Neural cell (in vitro differentiated cells): ENCODE measurements around the gene FAM111B. TPM values are rescaled to one million over a fixed set of nuclear protein-coding genes. Genes with fewer than 3 reads are reported as not detected.

ENCODE experiments used
- H2AFZ ChIP-seq: fragments of 200-600, 300-800 bp; sonication (generic), shearing (Covaris generic); 2 replicates; pipeline ENCODE4 v1.6.0; 2014; ENCODE audit warnings: low read depth, mild to moderate bottlenecking, antibody characterized with exemption, low read length, moderate library complexity
- H3F3A ChIP-seq: fragments of 200-600 bp; shearing (Covaris generic); 2 replicates; pipeline ENCODE4 v1.6.1; 2016; ENCODE audit warnings: mild to moderate bottlenecking, moderate library complexity, mixed read lengths, antibody characterized with exemption, low read length; ENCODE audit not compliant: insufficient read depth, poor library complexity, severe bottlenecking
- H3K27ac ChIP-seq: fragments of 200-600, 300-800 bp; sonication (generic), shearing (Covaris generic); 2 replicates; pipeline ENCODE4 v1.5.1; 2014; ENCODE audit warnings: mild to moderate bottlenecking, low read length, moderate library complexity
- H3K27me3 ChIP-seq: fragments of 300-800, 200-600 bp; sonication (generic), shearing (Covaris generic); 2 replicates; pipeline ENCODE4 v1.6.0; 2014; ENCODE audit warnings: mild to moderate bottlenecking, low read depth, low read length, moderate library complexity; ENCODE audit not compliant: insufficient read depth
- H3K36me3 ChIP-seq: fragments of 300-800, 200-600 bp; sonication (generic), shearing (Covaris generic); 2 replicates; pipeline ENCODE4 v1.5.1; 2014; ENCODE audit warnings: mild to moderate bottlenecking, antibody characterized with exemption, low read length, moderate library complexity; ENCODE audit not compliant: insufficient read depth
- H3K4me2 ChIP-seq: fragments of 300-800, 200-600 bp; sonication (generic), shearing (Covaris generic); 2 replicates; pipeline ENCODE4 v1.6.0; 2014; ENCODE audit warnings: mild to moderate bottlenecking, low read length
- H3K4me3 ChIP-seq: fragments of 300-800, 200-600 bp; sonication (generic), shearing (Covaris generic); 2 replicates; pipeline ENCODE4 v1.5.1; 2014; ENCODE audit warnings: mild to moderate bottlenecking, low read length, moderate library complexity
- H3K79me2 ChIP-seq: fragments of 200-600 bp; shearing (Covaris generic); replicated peaks from 2 replicates; pipeline ENCODE4 v1.6.0; 2014; ENCODE audit warnings: mild to moderate bottlenecking, low read length, moderate library complexity; ENCODE audit not compliant: insufficient read depth
- H3K9ac ChIP-seq: fragments of 300-800, 200-600 bp; sonication (generic), shearing (Covaris generic); 2 replicates; pipeline ENCODE4 v1.6.1; 2016; ENCODE audit warnings: mild to moderate bottlenecking, low read length, mixed read lengths
- H3K9me2 ChIP-seq: fragments of 200-600 bp; shearing (Covaris generic); 2 replicates; pipeline ENCODE4 v1.6.1; 2016; ENCODE audit warnings: mild to moderate bottlenecking, low read length, mixed read lengths; ENCODE audit not compliant: insufficient read depth
- H3K9me3 ChIP-seq: fragments of 200-600, 300-800 bp; sonication (generic), shearing (Covaris generic); 2 replicates; pipeline ENCODE4 v1.6.1; 2016; ENCODE audit warnings: mild to moderate bottlenecking, mixed run types, low read length, moderate library complexity, mixed read lengths
- H4K20me1 ChIP-seq: fragments of 200-600 bp; shearing (Covaris generic); 2 replicates; pipeline ENCODE4 v1.6.1; 2016; ENCODE audit warnings: mild to moderate bottlenecking, mixed run types; ENCODE audit not compliant: insufficient read depth
- CTCF ChIP-seq: fragments of 450-650 bp; IDR thresholded peaks from 2 replicates; pipeline ENCODE4 v1.5.1; 2014; ENCODE audit warnings: antibody characterized with exemption, mild to moderate bottlenecking, moderate library complexity; ENCODE audit not compliant: poor library complexity, severe bottlenecking
- EP300 ChIP-seq: fragments of 450-650 bp; conservative IDR thresholded peaks from 2 replicates; pipeline ENCODE4 v1.6.1; 2014; ENCODE audit warnings: antibody characterized with exemption, mild to moderate bottlenecking, moderate library complexity; ENCODE audit not compliant: poor library complexity, severe bottlenecking
- EZH2 ChIP-seq: fragments of 200-600, 300-800 bp; shearing (Covaris generic), sonication (generic); IDR thresholded peaks from 2 replicates; pipeline ENCODE4 v1.6.1; 2014; ENCODE audit warnings: antibody characterized with exemption, low read length, borderline replicate concordance, mild to moderate bottlenecking; ENCODE audit not compliant: insufficient read depth, poor library complexity, severe bottlenecking
- MXI1 ChIP-seq: fragments of 450-650 bp; conservative IDR thresholded peaks from 2 replicates; pipeline ENCODE4 v1.6.1; 2014; ENCODE audit warnings: antibody characterized with exemption, mild to moderate bottlenecking; ENCODE audit not compliant: poor library complexity, severe bottlenecking
- POLR2AphosphoS5 ChIP-seq: IDR thresholded peaks from 2 replicates; pipeline ENCODE4 v1.6.1; 2012
- RAD21 ChIP-seq: fragments of 450-650 bp; conservative IDR thresholded peaks from 2 replicates; pipeline ENCODE4 v1.6.1; 2014; ENCODE audit warnings: antibody characterized with exemption, mild to moderate bottlenecking, moderate library complexity
- REST ChIP-seq: IDR thresholded peaks from 2 replicates; pipeline ENCODE4 v1.6.1; 2012; ENCODE audit warnings: borderline replicate concordance
- SMC3 ChIP-seq: fragments of 450-650 bp; conservative IDR thresholded peaks from 2 replicates; pipeline ENCODE4 v1.6.1; 2014; ENCODE audit warnings: antibody characterized with exemption, mild to moderate bottlenecking, moderate library complexity; ENCODE audit not compliant: poor library complexity
- TAF1 ChIP-seq: IDR thresholded peaks from 2 replicates; pipeline ENCODE4 v1.6.1; 2012; ENCODE audit warnings: low read depth
- polyA plus RNA-seq: library from polyadenylated mRNA; depleted of rRNA; stranded (reverse); fragments of >200 nt; gene quantifications from 2 replicates; pipeline ENCODE4 v1.2.3, GENCODE V29; 2014

The FAM111B gene
- polyA plus RNA-seq, 1 donor from 2014 or later = 1.2 TPM

GRCh38 chr11:59142530-59143507 is 35.8 kb downstream of the FAM111B start, which contains the start of gene FAM111A:
TSS of gene FAM111A (plus strand) at chr11:59142856. CDS start at chr11:59148873, 6,017 bp downstream.
- Histone ChIP-seq H2AFZ (peak within 1 kb of the TSS; percentile 5), H3K27ac (no peak within 1 kb of the TSS), H3K9me2 (no peaks in the 10 kb centered on the region), H4K20me1 (no peaks in the 10 kb centered on the region), H3K4me3 (peak within 1 kb of the TSS; percentile 73), H3K36me3 (no peaks in the 10 kb centered on the region), H3K27me3 (peaks cover 28% of the 10 kb centered on the region), H3K79me2 (no peaks in the 10 kb centered on the region), H3K9ac (peak within 1 kb of the TSS; percentile 6), H3F3A (no peaks in the 10 kb centered on the region), H3K9me3 (no peaks in the 10 kb centered on the region), H3K4me2 (peak within 1 kb of the TSS; percentile 38)
- peak; percentile 31 for TF ChIP-seq MXI1
- no peak for TF ChIP-seq TAF1
- TF ChIP-seq EZH2 = no peak
- peak; percentile 73 for TF ChIP-seq SMC3
- TF ChIP-seq EP300 = no peak
- TF ChIP-seq REST = no peak
- TF ChIP-seq RAD21 = peak; percentile 50
- TF ChIP-seq CTCF = peak; percentile 71

GRCh38 chr11:59144096-59144495 is 37.1 kb downstream of the FAM111B start:
- no peak overlapping the region for H3K27ac ChIP-seq
- TF ChIP-seq REST = no peak
- no peak for TF ChIP-seq SMC3
- no peak for TF ChIP-seq TAF1
- TF ChIP-seq EP300 = no peak
- TF ChIP-seq EZH2 = no peak
- no peak for TF ChIP-seq CTCF
- TF ChIP-seq POLR2AphosphoS5 = no peak
- no peak for TF ChIP-seq RAD21
- no peak for TF ChIP-seq MXI1
- H4K20me1 ChIP-seq = no peaks in the 10 kb centered on the region
- H3K36me3 ChIP-seq = no peaks in the 10 kb centered on the region
- no peak overlapping the region for H3K4me2 ChIP-seq
- no peaks in the 10 kb centered on the region for H3K9me3 ChIP-seq
- H2AFZ ChIP-seq = no peak overlapping the region
- no peak overlapping the region for H3K4me3 ChIP-seq
- H3F3A ChIP-seq = no peaks in the 10 kb centered on the region
- H3K9me2 ChIP-seq = no peaks in the 10 kb centered on the region
- H3K9ac ChIP-seq = no peak overlapping the region
- no peaks in the 10 kb centered on the region for H3K79me2 ChIP-seq
- peaks cover 28% of the 10 kb centered on the region for H3K27me3 ChIP-seq
